HEK293 (cell line): ENCODE results near the gene CACNA1F.

ENCODE experiments used
- CTCF ChIA-PET: fragments of 350-600 bp; formaldehyde crosslinking; extraction: SDS; loops from one replicate; lab custom pipeline; 2021; ENCODE audit warnings: antibody characterized with exemption; lab: Yijun Ruan, JAX
- POLR2A ChIA-PET: fragments of 300-600 bp; formaldehyde crosslinking; extraction: SDS; loops from one replicate; lab custom pipeline; 2020; ENCODE audit warnings: antibody characterized with exemption, inconsistent platforms; lab: Yijun Ruan, JAX
- H3K27ac ChIP-seq: fragments of 200-500 bp; sonication (Bioruptor generic); 2 replicates; pipeline ENCODE4 v1.5.1; 2014; ENCODE audit warnings: low read depth, low read length, control low read depth, inconsistent platforms; ENCODE audit errors: extremely low read depth
- H3K36me3 ChIP-seq, 2 experiments: fragments of 200-500 bp in 1 of 2; sonication (Bioruptor generic) in 1 of 2; 1 replicate in 1 of 2; 2 replicates in 1 of 2; pipeline ENCODE4 v1.5.1; 2014 to 2017; ENCODE audit warnings: inconsistent platforms in 2 of 2, low read length in 2 of 2; ENCODE audit not compliant: control insufficient read depth in 2 of 2, insufficient read depth in 1 of 2
- H3K4me1 ChIP-seq: fragments of 200-500 bp; sonication (Bioruptor generic); 2 replicates; pipeline ENCODE4 v1.5.1; 2014; ENCODE audit warnings: mild to moderate bottlenecking, low read length, inconsistent platforms; ENCODE audit not compliant: control insufficient read depth, insufficient read depth
- H3K4me3 ChIP-seq: 2 replicates; pipeline ENCODE4 v1.5.1; 2011; ENCODE audit warnings: low read depth, mild to moderate bottlenecking, control low read depth, low read length, moderate library complexity
- H3K9me3 ChIP-seq: fragments of 200-500 bp; sonication (Bioruptor generic); 2 replicates; pipeline ENCODE4 v1.5.1; 2014; ENCODE audit warnings: low read depth, low read length, inconsistent platforms; ENCODE audit not compliant: control insufficient read depth, insufficient read depth
- BCL11A ChIP-seq: fragments of 450-650 bp; formaldehyde crosslinking; IDR thresholded peaks from 2 replicates; pipeline ENCODE4 v1.5.1; 2016; ENCODE audit warnings: low read depth, missing biosample characterization, missing genetic modification characterization
- ELK4 ChIP-seq: IDR thresholded peaks from 2 replicates; pipeline ENCODE4 v1.6.1; 2011; ENCODE audit warnings: mild to moderate bottlenecking, low read depth, low read length, borderline replicate concordance
- GLIS2 ChIP-seq: fragments of 450-650 bp; formaldehyde crosslinking; IDR thresholded peaks from 2 replicates; pipeline ENCODE4 v1.5.1; 2016; ENCODE audit warnings: missing biosample characterization, missing genetic modification characterization
- HOXD13 ChIP-seq: sonication (generic); formaldehyde crosslinking; IDR thresholded peaks from 2 replicates; pipeline ENCODE4 v1.8.0; 2022; ENCODE audit warnings: missing genetic modification reagents, borderline replicate concordance
- IKZF3 ChIP-seq: fragments of 450-650 bp; IDR thresholded peaks from 2 replicates; pipeline ENCODE4 v1.5.0; 2018; ENCODE audit warnings: missing biosample characterization, mild to moderate bottlenecking, missing genetic modification characterization, moderate library complexity
- KLF1 ChIP-seq: fragments of 450-650 bp; formaldehyde crosslinking; IDR thresholded peaks from 2 replicates; pipeline ENCODE4 v1.5.1; 2016; ENCODE audit warnings: missing biosample characterization, missing genetic modification characterization
- KLF10 ChIP-seq: fragments of 450-650 bp; IDR thresholded peaks from 2 replicates; pipeline ENCODE4 v1.5.1; 2018; ENCODE audit warnings: missing biosample characterization, mild to moderate bottlenecking, missing genetic modification characterization
- KLF16 ChIP-seq: fragments of 450-650 bp; formaldehyde crosslinking; IDR thresholded peaks from 2 replicates; pipeline ENCODE4 v1.5.1; 2017; ENCODE audit warnings: missing biosample characterization, missing genetic modification characterization
- KLF8 ChIP-seq: fragments of 450-650 bp; formaldehyde crosslinking; IDR thresholded peaks from 2 replicates; pipeline ENCODE4 v1.5.1; 2016; ENCODE audit warnings: missing biosample characterization, missing genetic modification characterization
- MYNN ChIP-seq: fragments of 450-650 bp; formaldehyde crosslinking; IDR thresholded peaks from 2 replicates; pipeline ENCODE4 v1.5.1; 2016; ENCODE audit warnings: missing biosample characterization, missing genetic modification characterization, borderline replicate concordance
- OSR2 ChIP-seq: fragments of 450-650 bp; formaldehyde crosslinking; IDR thresholded peaks from 2 replicates; pipeline ENCODE4 v1.5.1; 2016; ENCODE audit warnings: missing biosample characterization, missing genetic modification characterization
- PRDM6 ChIP-seq: fragments of 450-650 bp; formaldehyde crosslinking; IDR thresholded peaks from 2 replicates; pipeline ENCODE4 v1.5.1; 2017; ENCODE audit warnings: missing biosample characterization, missing genetic modification characterization
- REST ChIP-seq: fragments of 450-650 bp; formaldehyde crosslinking; IDR thresholded peaks from 2 replicates; pipeline ENCODE4 v1.5.1; 2016; ENCODE audit warnings: missing biosample characterization, missing genetic modification characterization
- SETDB1 ChIP-seq: IDR thresholded peaks from one replicate; pipeline ENCODE4 v1.6.1; 2017; ENCODE audit warnings: mild to moderate bottlenecking, low read length, moderate library complexity, mixed read lengths; ENCODE audit not compliant: insufficient read length
- SP3 ChIP-seq: fragments of 450-650 bp; formaldehyde crosslinking; IDR thresholded peaks from 2 replicates; pipeline ENCODE4 v1.5.1; 2016; ENCODE audit warnings: missing biosample characterization, missing genetic modification characterization
- WT1 ChIP-seq: fragments of 450-650 bp; formaldehyde crosslinking; IDR thresholded peaks from 2 replicates; pipeline ENCODE4 v1.5.1; 2016; ENCODE audit warnings: missing biosample characterization, missing genetic modification characterization
- YY2 ChIP-seq: fragments of 450-650 bp; formaldehyde crosslinking; IDR thresholded peaks from 2 replicates; pipeline ENCODE4 v1.5.1; 2016; ENCODE audit warnings: missing biosample characterization, missing genetic modification characterization
- ZBTB17 ChIP-seq: fragments of 450-650 bp; formaldehyde crosslinking; IDR thresholded peaks from 2 replicates; pipeline ENCODE4 v1.5.1; 2016; ENCODE audit warnings: missing biosample characterization, missing genetic modification characterization
- ZBTB20 ChIP-seq: fragments of 450-650 bp; formaldehyde crosslinking; IDR thresholded peaks from 2 replicates; pipeline ENCODE4 v1.5.1; 2016; ENCODE audit warnings: missing biosample characterization, missing genetic modification characterization
- ZBTB7A ChIP-seq: fragments of 450-650 bp; formaldehyde crosslinking; IDR thresholded peaks from 2 replicates; pipeline ENCODE4 v1.5.1; 2016; ENCODE audit warnings: low read depth, missing biosample characterization, missing genetic modification characterization
- ZFP37 ChIP-seq: fragments of 450-650 bp; formaldehyde crosslinking; IDR thresholded peaks from 2 replicates; pipeline ENCODE4 v1.5.1; 2016; ENCODE audit warnings: missing biosample characterization, missing genetic modification characterization
- ZNF132 ChIP-seq: fragments of 450-650 bp; formaldehyde crosslinking; IDR thresholded peaks from 2 replicates; pipeline ENCODE4 v1.5.1; 2017; ENCODE audit warnings: missing biosample characterization, missing genetic modification characterization, borderline replicate concordance
- ZNF146 ChIP-seq: fragments of 450-650 bp; formaldehyde crosslinking; IDR thresholded peaks from 2 replicates; pipeline ENCODE4 v1.5.1; 2016; ENCODE audit warnings: missing biosample characterization, missing genetic modification characterization
- ZNF157 ChIP-seq: fragments of 450-650 bp; formaldehyde crosslinking; IDR thresholded peaks from 2 replicates; pipeline ENCODE4 v1.5.1; 2016; ENCODE audit warnings: missing biosample characterization, missing genetic modification characterization
- ZNF175 ChIP-seq: fragments of 450-650 bp; formaldehyde crosslinking; IDR thresholded peaks from 2 replicates; pipeline ENCODE4 v1.5.1; 2016; ENCODE audit warnings: missing biosample characterization, missing genetic modification characterization
- ZNF19 ChIP-seq: fragments of 450-650 bp; formaldehyde crosslinking; IDR thresholded peaks from 2 replicates; pipeline ENCODE4; 2016; ENCODE audit warnings: missing biosample characterization, missing genetic modification characterization, low read depth
- ZNF24 ChIP-seq: fragments of 450-650 bp; formaldehyde crosslinking; IDR thresholded peaks from 2 replicates; pipeline ENCODE4 v1.5.1; 2016; ENCODE audit warnings: missing biosample characterization, missing genetic modification characterization
- ZNF366 ChIP-seq: fragments of 450-650 bp; formaldehyde crosslinking; conservative IDR thresholded peaks from 2 replicates; pipeline ENCODE4 v1.5.1; 2016; ENCODE audit warnings: missing biosample characterization, missing genetic modification characterization
- ZNF529 ChIP-seq: fragments of 450-650 bp; formaldehyde crosslinking; IDR thresholded peaks from 2 replicates; pipeline ENCODE4 v1.5.1; 2017; ENCODE audit warnings: missing genetic modification characterization, missing biosample characterization; ENCODE audit not compliant: insufficient replicate concordance
- ZNF580 ChIP-seq: fragments of 450-650 bp; formaldehyde crosslinking; IDR thresholded peaks from 2 replicates; pipeline ENCODE4 v1.5.1; 2016; ENCODE audit warnings: missing biosample characterization, missing genetic modification characterization
- ZNF623 ChIP-seq: fragments of 450-650 bp; formaldehyde crosslinking; IDR thresholded peaks from 2 replicates; pipeline ENCODE4 v1.5.1; 2016; ENCODE audit warnings: missing biosample characterization, missing genetic modification characterization
- ZNF624 ChIP-seq: fragments of 450-650 bp; formaldehyde crosslinking; IDR thresholded peaks from 2 replicates; pipeline ENCODE4 v1.5.1; 2017; ENCODE audit warnings: missing biosample characterization, missing genetic modification characterization
- ZNF777 ChIP-seq: fragments of 450-650 bp; formaldehyde crosslinking; IDR thresholded peaks from 2 replicates; pipeline ENCODE4 v1.5.1; 2017; ENCODE audit warnings: missing biosample characterization, missing genetic modification characterization, borderline replicate concordance

Gene CACNA1F

GRCh38 chrX:49190821-49191573 is 42.1 kb downstream of the CACNA1F start:
- H3K36me3 ChIP-seq, result no peaks in the 10 kb centered on the region
- H3K27ac ChIP-seq, result peak overlapping the region; percentile 83
- CTCF ChIA-PET, result interaction anchor here (0.5 to 1.2 kb wide), 7 partner anchors 18 to 655 kb away, joined by 3 to 4 read pairs (median 4); no protein-coding TSS in a partner anchor
- no peaks in the 10 kb centered on the region for H3K9me3 ChIP-seq
- POLR2A ChIA-PET, result interaction anchor here (0.7 to 2.0 kb wide), 31 partner anchors 9 to 453 kb away, joined by 3 to 31 read pairs (median 4); partner anchors contain the start of genes CCDC22, GRIPAP1, HDAC6 and OTUD5
- peaks cover 2% of the 10 kb centered on the region; the same call in 1 of the 2 replicates for H3K4me1 ChIP-seq
- H3K4me3 ChIP-seq, result peak overlapping the region; percentile 70
- TF ChIP-seq KLF8 (tag by site-specific recombination) (peak; percentile 86), ZNF175 (tag by site-specific recombination) (no peak), ZNF580 (peak; percentile 81; the same call in 1 of the 2 replicates), ZBTB20 (tag by site-specific recombination) (no peak), BCL11A (tag by site-specific recombination) (no peak), IKZF3 (tag by site-specific recombination) (peak; percentile 98), ZNF146 (tag by site-specific recombination) (no peak), ELK4 (no peak), OSR2 (tag by site-specific recombination) (peak; percentile 27; the same call in 1 of the 2 replicates), ZNF157 (tag by site-specific recombination) (no peak), ZNF529 (tag by site-specific recombination) (no peak), ZBTB7A (tag by site-specific recombination) (no peak), ZNF623 (tag by site-specific recombination) (0 out of 2 replicates have a peak, but pooled peaks have one; percentile 27), SP3 (peak; percentile 95), ZNF624 (tag by site-specific recombination) (no peak), ZBTB17 (tag by site-specific recombination) (peak; percentile 63), ZNF19 (tag by site-specific recombination) (no peak), KLF16 (tag by site-specific recombination) (peak; percentile 38; the same call in 1 of the 2 replicates), YY2 (tag by site-specific recombination) (no peak), WT1 (tag by site-specific recombination) (0 out of 2 replicates have a peak, but pooled peaks have one; percentile 28), MYNN (tag by site-specific recombination) (no peak), GLIS2 (0 out of 2 replicates have a peak, but pooled peaks have one; percentile 51), ZFP37 (tag by site-specific recombination) (no peak), HOXD13 (CRISPR knock-in tag) (peak; percentile 70; the same call in 1 of the 2 replicates), ZNF777 (tag by site-specific recombination) (no peak), SETDB1 (no peak), PRDM6 (tag by site-specific recombination) (no peak), ZNF132 (tag by site-specific recombination) (no peak), KLF1 (tag by site-specific recombination) (peak; percentile 78), ZNF24 (tag by site-specific recombination) (0 out of 2 replicates have a peak, but pooled peaks have one; percentile 39), ZNF366 (tag by site-specific recombination) (peak; percentile 100), REST (tag by site-specific recombination) (no peak), KLF10 (tag by site-specific recombination) (peak; percentile 95)
